GM23338 (cell line): Measurements from ENCODE around the gene HACL1. TPM values are rescaled to one million over a fixed set of nuclear protein-coding genes. Genes with fewer than 3 reads are reported as not detected.

Experiments used
- ATAC-seq: fragments of 200-7000 bp; cut with Tn5 transposase; 3 replicates; pipeline ENCODE4 v1.9.1; 2020
- DNase-seq: peaks from one replicate; pipeline ENCODE4 v3.0.0-alpha.2; 2015; ENCODE audit warnings: low spot score
- H2AFZ ChIP-seq: fragments of 200-600 bp; sonication (generic); 2 replicates; pipeline ENCODE4 v1.8.0; 2016; ENCODE audit warnings: antibody characterized with exemption, mild to moderate bottlenecking, moderate library complexity
- H3F3A ChIP-seq: fragments of 200-600 bp; sonication (generic); replicated peaks from 2 replicates; pipeline ENCODE4 v1.8.0; 2017; ENCODE audit warnings: antibody characterized with exemption, mixed run types, low read depth
- H3K27ac ChIP-seq: fragments of 200-600 bp; sonication (generic); 2 replicates; pipeline ENCODE4 v1.6.1; 2016; ENCODE audit warnings: low read depth
- H3K27me3 ChIP-seq: fragments of 200-600 bp; sonication (generic); 2 replicates; pipeline ENCODE4 v1.8.0; 2016; ENCODE audit warnings: mild to moderate bottlenecking, mixed run types, moderate library complexity; ENCODE audit not compliant: insufficient read depth
- H3K36me3 ChIP-seq: fragments of 200-600 bp; sonication (generic); 2 replicates; pipeline ENCODE4 v1.8.0; 2016; ENCODE audit warnings: mild to moderate bottlenecking; ENCODE audit not compliant: insufficient read depth
- H3K4me1 ChIP-seq: fragments of 200-600 bp; sonication (generic); 2 replicates; pipeline ENCODE4 v1.8.0; 2016; ENCODE audit warnings: mild to moderate bottlenecking, moderate library complexity; ENCODE audit not compliant: insufficient read depth
- H3K4me2 ChIP-seq: fragments of 200-600 bp; sonication (generic); 2 replicates; pipeline ENCODE4 v1.7.1; 2017; ENCODE audit warnings: mixed run types
- H3K4me3 ChIP-seq: fragments of 200-600 bp; sonication (generic); 2 replicates; pipeline ENCODE4 v1.6.1; 2016; ENCODE audit warnings: mixed run types
- H3K79me2 ChIP-seq: fragments of 200-600 bp; sonication (generic); replicated peaks from 2 replicates; pipeline ENCODE4 v1.8.0; 2017; ENCODE audit warnings: mild to moderate bottlenecking; ENCODE audit not compliant: insufficient read depth
- H3K9me2 ChIP-seq: fragments of 200-600 bp; sonication (generic); 2 replicates; pipeline ENCODE4 v1.8.0; 2017; ENCODE audit not compliant: insufficient read depth
- H4K20me1 ChIP-seq: fragments of 200-600 bp; sonication (generic); replicated peaks from 2 replicates; pipeline ENCODE4 v1.8.0; 2017; ENCODE audit warnings: mild to moderate bottlenecking; ENCODE audit not compliant: insufficient read depth
- H3K27ac Mint-ChIP-seq: 2 replicates; pipeline ENCODE4 v1.8.0; 2020; ENCODE audit warnings: inconsistent platforms, mild to moderate bottlenecking, moderate library complexity, mixed read lengths
- H3K27me3 Mint-ChIP-seq: 3 replicates; pipeline ENCODE4 v1.8.0; 2022; ENCODE audit warnings: low read depth, mild to moderate bottlenecking, moderate library complexity, mixed read lengths, inconsistent platforms; ENCODE audit not compliant: insufficient read depth, poor library complexity
- H3K36me3 Mint-ChIP-seq: 3 replicates; pipeline ENCODE4 v1.8.0; 2021; ENCODE audit warnings: low read depth, mild to moderate bottlenecking, inconsistent platforms, moderate library complexity, mixed read lengths
- H3K4me1 Mint-ChIP-seq: 3 replicates; pipeline ENCODE4 v1.8.0; 2020; ENCODE audit warnings: mild to moderate bottlenecking, inconsistent platforms, mixed read lengths
- H3K4me3 Mint-ChIP-seq: 3 replicates; pipeline ENCODE4 v1.8.0; 2021; ENCODE audit warnings: moderate library complexity, mild to moderate bottlenecking, inconsistent platforms, mixed read lengths
- H3K9me3 Mint-ChIP-seq: 3 replicates; pipeline ENCODE4 v1.8.0; 2020; ENCODE audit warnings: moderate library complexity, mild to moderate bottlenecking, inconsistent platforms, mixed read lengths
- CREB1 ChIP-seq: fragments of 250-450 bp; sonication (Bioruptor Pico); IDR thresholded peaks from 2 replicates; pipeline ENCODE4 v1.5.0; 2020; ENCODE audit warnings: low read depth, mild to moderate bottlenecking, moderate library complexity
- EZH2phosphoT487 ChIP-seq: fragments of 200-600 bp; sonication (generic); IDR thresholded peaks from one replicate; pipeline ENCODE4 v1.8.1; 2018; ENCODE audit warnings: antibody characterized with exemption; ENCODE audit not compliant: unreplicated experiment
- JUNB ChIP-seq: IDR thresholded peaks from one replicate; pipeline ENCODE4 v1.6.1; 2016; ENCODE audit warnings: antibody characterized with exemption; ENCODE audit not compliant: unreplicated experiment
- POLR2AphosphoS5 ChIP-seq: IDR thresholded peaks from 2 replicates; pipeline ENCODE4 v1.6.1; 2016; ENCODE audit warnings: antibody characterized with exemption, low read depth
- polyA plus RNA-seq: library from polyadenylated mRNA; unstranded; fragments of >200 nt; fragmentation: Nextera tagmentation; extraction: Ambion mirVana; gene quantifications from 2 replicates; pipeline ENCODE4 v1.2.1, GENCODE V29; 2016
- total RNA-seq: library from RNA; depleted of rRNA; stranded (reverse); fragments of >200 nt; shearing (Covaris generic); gene quantifications from 2 replicates; pipeline ENCODE4 v1.2.3, GENCODE V29; 2014
- TF ChIP-seq, protein P1 (sequence below), 2 experiments: fragments of 200-600 bp in 1 of 2; sonication (generic) in 1 of 2; conservative IDR thresholded peaks; 2 replicates each; pipeline versions ENCODE4 v1.5.1 to v1.6.1; 2016 to 2017; ENCODE audit warnings: antibody characterized with exemption in 2 of 2, low read depth in 2 of 2, mild to moderate bottlenecking in 2 of 2, moderate library complexity in 1 of 2
- TF ChIP-seq, protein P2 (sequence below): IDR thresholded peaks from one replicate; pipeline ENCODE4 v1.6.1; 2018; ENCODE audit warnings: antibody characterized with exemption; ENCODE audit not compliant: unreplicated experiment
- TF ChIP-seq, protein P3 (sequence below): IDR thresholded peaks from 2 replicates; pipeline ENCODE4 v1.6.1; 2016; ENCODE audit warnings: antibody characterized with exemption

The HACL1 gene
- total and polyA plus RNA-seq, 2 experiments from 2014 or later: 19.6 to 33.5 TPM

DNA sequence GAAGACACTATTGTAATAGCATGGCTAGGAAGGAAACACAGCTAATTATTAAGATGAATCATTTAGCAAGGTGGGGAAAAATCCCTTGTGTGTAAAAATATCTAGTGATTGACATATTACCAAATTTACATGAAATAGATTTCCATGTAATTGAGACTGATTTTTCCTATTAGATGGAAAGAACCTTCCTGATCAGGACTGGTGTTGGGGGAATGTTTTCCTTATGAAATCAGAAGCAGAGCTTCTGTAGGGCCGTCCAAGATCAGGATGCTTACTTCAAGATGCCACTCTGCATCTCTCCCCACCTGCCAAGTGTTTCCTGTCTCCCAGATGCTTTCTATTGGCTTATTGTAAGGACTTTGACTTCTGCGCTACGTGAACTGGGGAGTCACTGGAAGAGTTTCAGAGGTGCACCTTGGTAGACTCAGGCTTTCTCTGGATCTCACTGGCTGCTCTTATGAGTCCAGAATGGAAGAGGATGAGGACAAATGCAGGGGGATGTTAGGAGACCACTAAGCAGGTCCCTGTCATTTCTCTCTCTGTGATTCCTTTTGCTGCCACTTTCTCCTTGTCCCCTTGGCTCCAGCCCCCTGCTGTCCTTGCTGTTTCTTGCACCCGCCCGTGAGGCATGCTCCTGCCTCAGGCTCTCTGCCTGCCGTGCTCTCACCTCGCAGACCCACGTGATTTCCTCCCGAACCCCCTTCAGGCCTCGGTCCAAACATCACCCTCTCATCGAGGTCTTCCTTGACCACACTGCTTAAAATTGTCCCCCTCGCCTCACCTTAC is 30.2 kb upstream of the HACL1 start:
- H2AFZ ChIP-seq: no peak overlapping the region
- DNase-seq: peak; percentile 43
- Mint-ChIP-seq H3K27me3 (peaks cover 4% of the 10 kb centered on the region), H3K4me3 (no peak overlapping the region), H3K4me1 (peaks cover 63% of the 10 kb centered on the region), H3K36me3 (peaks cover 4% of the 10 kb centered on the region; the same call in 1 of the 3 replicates), H3K9me3 (no peaks in the 10 kb centered on the region), H3K27ac (peak overlapping the region; percentile 87)
- no peaks in the 10 kb centered on the region; the same call in 1 of the 2 replicates for H3K9me2 ChIP-seq
- no peaks in the 10 kb centered on the region for H3K36me3 ChIP-seq
- H3K27ac ChIP-seq: peak overlapping the region; percentile 72
- H3K4me3 ChIP-seq: no peak overlapping the region
- peak overlapping the region; percentile 44 for H3K4me2 ChIP-seq
- H3K27me3 ChIP-seq: no peaks in the 10 kb centered on the region
- H3K79me2 ChIP-seq: no peaks in the 10 kb centered on the region
- no peaks in the 10 kb centered on the region for H3F3A ChIP-seq
- peaks cover 60% of the 10 kb centered on the region for H3K4me1 ChIP-seq
- TF ChIP-seq, protein P1, sequence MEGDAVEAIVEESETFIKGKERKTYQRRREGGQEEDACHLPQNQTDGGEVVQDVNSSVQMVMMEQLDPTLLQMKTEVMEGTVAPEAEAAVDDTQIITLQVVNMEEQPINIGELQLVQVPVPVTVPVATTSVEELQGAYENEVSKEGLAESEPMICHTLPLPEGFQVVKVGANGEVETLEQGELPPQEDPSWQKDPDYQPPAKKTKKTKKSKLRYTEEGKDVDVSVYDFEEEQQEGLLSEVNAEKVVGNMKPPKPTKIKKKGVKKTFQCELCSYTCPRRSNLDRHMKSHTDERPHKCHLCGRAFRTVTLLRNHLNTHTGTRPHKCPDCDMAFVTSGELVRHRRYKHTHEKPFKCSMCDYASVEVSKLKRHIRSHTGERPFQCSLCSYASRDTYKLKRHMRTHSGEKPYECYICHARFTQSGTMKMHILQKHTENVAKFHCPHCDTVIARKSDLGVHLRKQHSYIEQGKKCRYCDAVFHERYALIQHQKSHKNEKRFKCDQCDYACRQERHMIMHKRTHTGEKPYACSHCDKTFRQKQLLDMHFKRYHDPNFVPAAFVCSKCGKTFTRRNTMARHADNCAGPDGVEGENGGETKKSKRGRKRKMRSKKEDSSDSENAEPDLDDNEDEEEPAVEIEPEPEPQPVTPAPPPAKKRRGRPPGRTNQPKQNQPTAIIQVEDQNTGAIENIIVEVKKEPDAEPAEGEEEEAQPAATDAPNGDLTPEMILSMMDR (conservative IDR thresholded peaks at IDR 0.05; ENCODE audit: low read depth in 2 of 2): 0 out of 4 replicates have a peak, but pooled peaks have one; percentile 2 to 9
- TF ChIP-seq EZH2phosphoT487: no peak
- TF ChIP-seq, protein P2, sequence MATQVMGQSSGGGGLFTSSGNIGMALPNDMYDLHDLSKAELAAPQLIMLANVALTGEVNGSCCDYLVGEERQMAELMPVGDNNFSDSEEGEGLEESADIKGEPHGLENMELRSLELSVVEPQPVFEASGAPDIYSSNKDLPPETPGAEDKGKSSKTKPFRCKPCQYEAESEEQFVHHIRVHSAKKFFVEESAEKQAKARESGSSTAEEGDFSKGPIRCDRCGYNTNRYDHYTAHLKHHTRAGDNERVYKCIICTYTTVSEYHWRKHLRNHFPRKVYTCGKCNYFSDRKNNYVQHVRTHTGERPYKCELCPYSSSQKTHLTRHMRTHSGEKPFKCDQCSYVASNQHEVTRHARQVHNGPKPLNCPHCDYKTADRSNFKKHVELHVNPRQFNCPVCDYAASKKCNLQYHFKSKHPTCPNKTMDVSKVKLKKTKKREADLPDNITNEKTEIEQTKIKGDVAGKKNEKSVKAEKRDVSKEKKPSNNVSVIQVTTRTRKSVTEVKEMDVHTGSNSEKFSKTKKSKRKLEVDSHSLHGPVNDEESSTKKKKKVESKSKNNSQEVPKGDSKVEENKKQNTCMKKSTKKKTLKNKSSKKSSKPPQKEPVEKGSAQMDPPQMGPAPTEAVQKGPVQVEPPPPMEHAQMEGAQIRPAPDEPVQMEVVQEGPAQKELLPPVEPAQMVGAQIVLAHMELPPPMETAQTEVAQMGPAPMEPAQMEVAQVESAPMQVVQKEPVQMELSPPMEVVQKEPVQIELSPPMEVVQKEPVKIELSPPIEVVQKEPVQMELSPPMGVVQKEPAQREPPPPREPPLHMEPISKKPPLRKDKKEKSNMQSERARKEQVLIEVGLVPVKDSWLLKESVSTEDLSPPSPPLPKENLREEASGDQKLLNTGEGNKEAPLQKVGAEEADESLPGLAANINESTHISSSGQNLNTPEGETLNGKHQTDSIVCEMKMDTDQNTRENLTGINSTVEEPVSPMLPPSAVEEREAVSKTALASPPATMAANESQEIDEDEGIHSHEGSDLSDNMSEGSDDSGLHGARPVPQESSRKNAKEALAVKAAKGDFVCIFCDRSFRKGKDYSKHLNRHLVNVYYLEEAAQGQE: no peak
- H4K20me1 ChIP-seq: no peaks in the 10 kb centered on the region
- peak; percentile 13 for ATAC-seq

DNA sequence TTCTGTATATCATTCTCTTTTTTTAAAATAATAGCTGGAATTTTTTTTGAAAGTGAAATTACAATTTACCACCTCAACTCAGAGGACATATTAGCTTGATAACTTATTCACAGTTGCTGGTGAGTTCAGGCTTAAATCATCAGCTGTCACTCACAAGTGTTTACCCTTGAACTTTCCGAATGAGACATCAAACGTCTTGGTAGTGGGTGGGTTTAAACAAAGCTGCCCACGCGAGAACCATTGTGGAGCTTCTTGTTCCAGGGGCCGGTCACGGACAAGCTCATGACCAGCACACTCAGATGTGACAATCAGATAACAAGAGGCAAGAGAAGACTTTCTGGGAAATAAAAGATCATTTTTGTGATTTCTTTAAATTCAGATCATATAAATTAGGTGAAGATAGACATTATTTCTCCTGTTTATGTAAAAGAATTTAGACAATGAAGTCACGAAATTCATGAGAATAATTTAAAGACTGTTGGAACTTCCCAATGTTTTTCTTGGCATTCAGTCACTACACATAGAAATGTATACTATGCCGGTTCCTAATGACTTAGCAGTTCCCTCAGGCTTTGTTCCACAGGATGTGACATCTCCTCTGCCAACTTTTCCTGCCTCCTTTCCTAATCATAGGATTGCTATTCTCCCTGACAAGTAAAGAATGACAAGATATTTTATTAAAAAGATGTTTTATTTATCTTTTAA is 29.4 kb upstream of the HACL1 start:
- Histone ChIP-seq H3K36me3 (no peaks in the 10 kb centered on the region), H3K4me2 (peak overlapping the region; percentile 44; the same call in 1 of the 2 replicates), H4K20me1 (no peaks in the 10 kb centered on the region), H3F3A (no peaks in the 10 kb centered on the region), H3K27me3 (no peaks in the 10 kb centered on the region), H3K9me2 (no peaks in the 10 kb centered on the region; the same call in 1 of the 2 replicates), H3K4me1 (peaks cover 54% of the 10 kb centered on the region), H3K4me3 (no peak overlapping the region), H3K27ac (peak overlapping the region; percentile 72; the same call in 1 of the 2 replicates), H2AFZ (no peak overlapping the region), H3K79me2 (no peaks in the 10 kb centered on the region)
- H3K36me3 Mint-ChIP-seq: peaks cover under 1% of the 10 kb centered on the region; the same call in 1 of the 3 replicates
- no peak overlapping the region for H3K4me3 Mint-ChIP-seq
- no peak for ATAC-seq
- H3K27me3 Mint-ChIP-seq: peaks cover 5% of the 10 kb centered on the region
- H3K27ac Mint-ChIP-seq: peak overlapping the region; percentile 93
- no peaks in the 10 kb centered on the region for H3K9me3 Mint-ChIP-seq
- peak; percentile 34 for DNase-seq
- H3K4me1 Mint-ChIP-seq: peaks cover 57% of the 10 kb centered on the region
- TF ChIP-seq JUNB (no peak), POLR2AphosphoS5 (no peak), CREB1 (no peak)
- TF ChIP-seq, protein P3, sequence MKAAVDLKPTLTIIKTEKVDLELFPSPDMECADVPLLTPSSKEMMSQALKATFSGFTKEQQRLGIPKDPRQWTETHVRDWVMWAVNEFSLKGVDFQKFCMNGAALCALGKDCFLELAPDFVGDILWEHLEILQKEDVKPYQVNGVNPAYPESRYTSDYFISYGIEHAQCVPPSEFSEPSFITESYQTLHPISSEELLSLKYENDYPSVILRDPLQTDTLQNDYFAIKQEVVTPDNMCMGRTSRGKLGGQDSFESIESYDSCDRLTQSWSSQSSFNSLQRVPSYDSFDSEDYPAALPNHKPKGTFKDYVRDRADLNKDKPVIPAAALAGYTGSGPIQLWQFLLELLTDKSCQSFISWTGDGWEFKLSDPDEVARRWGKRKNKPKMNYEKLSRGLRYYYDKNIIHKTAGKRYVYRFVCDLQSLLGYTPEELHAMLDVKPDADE: no peak
- TF ChIP-seq, protein P2: no peak
